Colon (tissue), 2 donors: ENCODE measurements around the gene TNS1.

Experiments used
- FAIRE-seq: peaks from 2 replicates; lab custom pipeline; 2012; peaks lifted over from hg19 to GRCh38; lab: Jason Lieb, UNC
- donor health status: control.
- donor health status: control.

TNS1 gene

GRCh38 chr2:217866457-217866856 is 136.3 kb downstream of the TNS1 start:
- FAIRE-seq = no peak

- FAIRE-seq = no peak
Observed at GRCh38 chr2:217864963-217865772, 137.6 kb downstream of the TNS1 start.

GRCh38 chr2:217863883-217864282 is 138.9 kb downstream of the TNS1 start:
- no peak for FAIRE-seq

DNA sequence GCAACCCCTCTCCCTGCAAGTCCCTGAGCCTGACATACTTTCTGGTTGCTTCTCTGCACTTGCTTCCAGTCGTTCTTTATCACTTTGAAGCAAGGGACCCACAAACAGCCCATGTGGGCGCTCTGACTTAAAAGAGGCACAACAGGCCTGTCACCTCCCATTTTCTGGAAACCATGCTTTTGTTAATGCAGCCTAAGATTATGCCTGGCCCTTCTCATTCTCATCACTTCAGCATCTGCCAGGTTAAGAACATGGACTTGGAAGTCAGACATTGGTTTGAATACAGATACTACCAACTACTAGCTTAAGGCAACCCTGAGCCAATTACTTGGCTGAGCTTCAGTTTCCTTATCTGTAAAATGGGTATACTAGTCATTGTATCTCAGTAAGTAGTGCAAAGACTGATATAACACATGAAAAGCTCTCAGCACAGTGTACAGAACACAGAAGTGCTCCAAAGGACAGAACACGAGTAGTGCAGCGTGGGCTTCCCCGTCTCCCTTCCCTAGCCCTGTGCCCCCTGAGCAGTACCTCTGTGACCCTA is 141.4 kb downstream of the TNS1 start:
- no peak for FAIRE-seq

GRCh38 chr2:217859926-217860325 is 142.9 kb downstream of the TNS1 start:
- FAIRE-seq = no peak

GRCh38 chr2:217858519-217859491 is 144.0 kb downstream of the TNS1 start:
- no peak for FAIRE-seq

- FAIRE-seq = no peak
Observed at GRCh38 chr2:217857624-217858506, 144.9 kb downstream of the TNS1 start.

DNA sequence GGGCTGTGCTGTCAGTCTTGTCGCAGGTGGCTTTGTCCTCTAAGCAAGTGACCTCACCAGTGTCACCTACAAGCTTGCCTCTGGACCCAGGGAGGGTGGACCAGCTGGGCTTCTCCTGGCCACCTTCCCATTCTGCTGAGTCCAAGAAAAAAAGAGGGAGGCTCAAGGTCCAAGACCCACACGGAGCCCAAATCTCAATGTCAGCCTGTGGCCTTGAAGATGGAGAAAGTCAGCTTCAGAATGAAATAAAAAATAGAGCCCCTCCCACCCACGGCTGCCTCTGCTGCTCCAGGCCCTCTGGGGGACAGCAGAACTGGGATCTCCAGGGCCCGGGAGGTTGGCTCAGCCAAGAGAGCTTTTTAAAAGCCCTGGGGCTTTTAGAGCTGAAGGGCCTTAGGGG is 145.9 kb downstream of the TNS1 start:
- no peak for FAIRE-seq

DNA sequence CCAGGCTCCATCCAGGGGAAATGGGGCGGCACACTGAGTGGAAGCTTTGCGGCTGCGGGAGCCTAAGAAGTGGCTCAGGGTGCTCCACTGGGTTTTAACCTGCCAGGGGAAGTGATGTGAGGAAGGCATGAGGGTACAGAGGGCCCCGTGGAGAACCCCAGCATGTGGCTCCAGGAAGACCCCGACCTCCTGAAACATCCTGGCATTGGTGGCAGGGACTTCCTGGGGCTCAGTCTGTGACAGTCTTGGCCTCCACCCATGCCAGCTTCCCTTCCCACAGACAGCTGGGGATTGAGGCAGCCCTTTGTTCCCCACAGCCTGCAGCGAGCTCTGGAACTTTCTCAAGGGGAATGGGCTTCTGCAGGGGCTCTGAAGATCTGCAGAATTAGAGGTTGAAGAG is 146.6 kb downstream of the TNS1 start:
- FAIRE-seq = no peak

DNA sequence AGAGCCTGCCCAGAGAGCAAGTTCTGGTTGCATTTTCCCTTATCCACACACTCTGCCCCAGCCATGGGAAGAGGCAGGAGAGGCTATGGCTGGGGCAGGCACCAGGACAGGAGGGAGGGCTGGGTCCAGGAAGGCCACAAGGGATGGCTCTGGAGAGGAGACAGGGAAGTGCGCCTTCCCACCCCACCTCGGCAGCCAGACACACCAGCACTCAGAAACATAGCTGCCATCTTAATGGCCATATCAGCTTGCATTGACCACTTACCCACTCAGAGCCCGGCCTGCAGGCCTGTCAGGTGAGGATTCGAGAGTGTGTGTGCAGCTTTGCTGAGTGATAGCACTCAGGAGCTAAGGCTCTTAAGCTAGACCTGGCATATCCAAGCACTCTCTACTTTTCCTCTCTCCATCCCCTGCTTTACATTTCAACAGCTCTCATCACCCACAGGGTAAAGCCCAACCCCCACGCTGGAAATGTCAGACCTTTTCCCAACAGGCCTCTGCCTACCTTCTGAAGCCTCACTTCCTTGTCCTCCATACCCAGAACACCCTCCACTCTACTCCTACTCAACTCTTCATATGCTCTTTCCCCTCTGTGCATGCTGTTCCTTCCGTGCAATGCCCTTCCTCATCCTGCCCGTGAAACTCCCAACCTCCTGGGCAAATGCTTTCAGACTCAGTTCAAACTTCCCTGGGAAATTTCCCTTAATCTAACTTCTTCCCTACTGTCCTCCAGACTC is 147.9 kb downstream of the TNS1 start:
- no peak for FAIRE-seq

DNA sequence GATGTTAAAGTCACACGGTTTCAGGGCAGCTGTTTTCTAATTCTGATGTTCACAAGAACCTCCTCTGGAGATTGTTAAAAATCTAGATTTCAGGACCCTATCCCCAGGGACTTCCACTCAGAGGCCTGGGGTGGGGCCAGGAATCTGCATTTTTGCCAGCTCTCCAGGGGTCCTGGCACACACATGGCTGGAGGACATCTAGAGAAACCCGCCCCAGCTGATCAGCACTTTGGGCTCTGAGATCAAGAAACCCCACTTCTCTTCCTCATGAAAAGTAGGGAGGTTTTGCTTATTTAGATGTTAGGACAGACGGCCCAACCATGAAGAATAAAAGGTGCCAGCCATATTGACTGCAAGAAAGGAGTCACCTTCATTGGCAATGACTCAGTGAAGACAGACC is 148.8 kb downstream of the TNS1 start:
- no peak for FAIRE-seq

- FAIRE-seq = no peak
Observed at GRCh38 chr2:217853301-217853881, 149.4 kb downstream of the TNS1 start.

- FAIRE-seq = no peak
Observed at GRCh38 chr2:217852555-217853211, 150.1 kb downstream of the TNS1 start.

- FAIRE-seq = no peak
Observed at GRCh38 chr2:217851191-217852020, 151.4 kb downstream of the TNS1 start.

DNA sequence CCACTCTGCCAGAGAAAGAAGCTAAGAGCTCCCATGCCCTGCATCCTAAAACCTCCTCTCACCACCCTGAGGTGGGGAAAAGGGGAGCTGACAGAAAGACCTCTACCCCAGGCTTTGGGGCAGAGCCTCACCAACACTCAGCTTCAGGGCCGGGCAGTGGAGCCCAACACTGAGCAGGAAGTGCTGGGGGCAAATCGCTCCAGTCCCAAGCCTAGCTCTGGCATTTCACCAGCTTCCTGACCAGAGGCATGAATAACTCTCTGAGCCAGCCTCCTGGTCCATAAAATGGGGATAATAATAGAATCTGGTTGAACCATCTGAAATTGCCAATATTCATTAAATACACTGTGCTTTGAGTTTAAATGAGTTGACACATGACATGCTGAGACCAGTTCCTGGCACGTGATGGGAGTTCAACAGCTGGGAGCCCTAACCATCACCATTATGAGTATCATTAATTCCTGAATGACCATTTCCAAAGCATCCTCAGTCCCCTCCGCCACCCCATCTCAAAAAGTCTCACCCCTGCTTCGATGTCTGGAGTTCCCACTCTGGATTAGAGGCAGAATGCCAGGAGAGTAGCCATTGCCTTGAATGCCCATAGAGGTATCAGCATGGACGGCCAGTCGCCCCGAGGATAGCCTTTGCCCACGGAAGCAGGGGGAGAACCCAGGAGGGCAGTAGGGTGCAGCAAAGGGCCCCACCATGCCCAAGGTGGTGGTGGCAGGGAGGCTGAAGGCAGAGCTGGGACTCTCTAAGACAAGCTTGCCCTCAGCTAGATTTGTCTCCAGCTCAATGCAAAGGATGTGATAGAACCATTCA is 153.4 kb downstream of the TNS1 start:
- no peak for FAIRE-seq

DNA sequence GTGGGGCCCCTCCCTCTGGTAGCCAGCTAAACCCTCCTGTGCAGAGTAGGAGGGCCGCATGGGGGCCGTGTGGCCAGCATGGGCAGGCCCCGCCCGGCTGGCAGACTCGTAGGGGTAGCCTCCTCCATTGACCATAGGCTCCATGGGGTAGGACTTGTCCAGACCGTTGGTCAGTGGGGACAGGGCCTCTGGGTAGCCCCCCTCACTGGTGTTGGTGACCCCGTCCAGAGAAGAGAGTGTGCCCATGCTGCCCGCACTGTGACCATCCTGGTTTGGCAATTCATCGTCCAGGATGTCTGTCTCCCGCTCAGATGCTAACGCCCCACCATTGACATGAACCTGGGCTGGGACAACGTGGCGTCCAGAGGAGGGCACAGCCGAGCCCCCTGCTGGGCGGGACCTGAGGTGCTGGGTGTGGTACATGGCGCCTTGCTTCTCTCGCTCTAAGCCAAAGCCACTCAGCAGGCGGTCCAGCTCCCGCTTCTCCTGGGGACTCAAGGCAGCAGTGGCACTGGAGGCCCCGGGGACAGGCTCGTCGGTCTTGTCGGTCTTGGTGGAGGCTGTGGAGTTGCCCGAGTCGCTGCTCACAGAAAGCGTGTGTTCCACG is 154.3 kb downstream of the TNS1 start:
- FAIRE-seq = no peak

DNA sequence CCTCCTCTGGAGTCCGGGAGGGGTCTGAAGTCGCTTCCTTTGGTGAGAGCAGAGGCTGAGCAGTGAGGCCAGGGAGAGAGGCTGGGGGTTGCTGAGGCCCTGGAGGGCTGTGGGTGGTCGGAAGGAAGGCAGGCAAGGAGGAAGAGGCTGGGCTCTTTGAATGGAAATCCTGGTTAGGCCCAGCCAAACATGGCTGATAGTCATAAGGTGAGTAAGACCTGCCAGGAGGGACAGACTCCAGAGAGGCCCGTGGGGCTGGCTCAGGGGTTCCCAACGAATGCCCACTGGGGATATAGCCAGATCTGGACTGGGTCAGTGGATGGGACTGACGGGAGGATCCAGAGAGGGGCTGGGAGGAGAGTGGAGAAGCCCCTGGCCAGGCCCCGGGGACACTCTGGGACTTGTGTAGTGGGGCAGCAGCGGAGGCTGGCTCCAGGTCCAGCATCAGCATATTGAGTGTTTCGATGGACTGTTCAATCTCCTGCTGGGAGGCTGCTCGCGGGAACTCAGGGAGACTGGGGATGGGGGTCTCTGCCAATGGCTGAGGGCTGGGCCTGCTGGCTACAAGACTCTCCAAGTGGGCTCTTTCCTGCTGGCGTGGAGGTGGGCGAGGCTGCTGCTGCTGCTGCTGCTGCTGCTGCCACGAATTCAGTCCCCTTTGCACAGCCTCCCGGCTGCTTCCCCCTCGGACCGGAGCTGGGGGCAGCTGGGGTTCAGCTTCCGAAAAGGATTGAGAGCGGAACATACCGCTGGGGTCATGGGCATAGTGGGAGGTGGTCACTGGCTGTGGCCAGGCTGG is 155.0 kb downstream of the TNS1 start:
- no peak for FAIRE-seq
